ENCODE results near the gene ATG4D. TPM values are rescaled to one million over a fixed set of nuclear protein-coding genes. Genes with fewer than 3 reads are reported as not detected.
"Not testable (repeated sequence)": the region's sequence is repeated elsewhere in the genome, so short reads cannot be mapped to it uniquely, and the experiment has no call there.

ATG4D gene
- total RNA-seq, 4 donors from 2014 or later = 4.4 to 22.1 (median 8.4) TPM

GRCh38 chr19:10535613-10536012 lies 8.1 kb upstream of the ATG4D start:
- DNase-seq = no peak
- H3K4me1 ChIP-seq = no peaks in the 10 kb centered on the region
- intact Hi-C loops (cut with DNase I; ENCODE audit: low total_unique reads) = no loop called here

GRCh38 chr19:10537668-10538067 lies 6.0 kb upstream of the ATG4D start:
- no peak for DNase-seq
- no peak overlapping the region for H3K4me3 ChIP-seq
- no peak overlapping the region for H3K27ac ChIP-seq
- no peaks in the 10 kb centered on the region for H3K4me1 ChIP-seq
- no peaks in the 10 kb centered on the region for H3K36me3 ChIP-seq
- intact Hi-C loops (cut with DNase I; ENCODE audit: low total_unique reads) = no loop called here
- no peaks in the 10 kb centered on the region for H3K9me3 ChIP-seq
- no peak for TF ChIP-seq POLR2A (IDR thresholded peaks at IDR 0.05)
- TF ChIP-seq CTCF (IDR thresholded peaks at IDR 0.05) = no peak
- no peaks in the 10 kb centered on the region for H3K27me3 ChIP-seq

More at GRCh38 chr19:10535613-10536012, 8.1 kb upstream of the ATG4D start:
- no peaks in the 10 kb centered on the region for H3K27me3 ChIP-seq
- H3K4me3 ChIP-seq = no peak overlapping the region
- H3K27ac ChIP-seq = no peak overlapping the region
- no peaks in the 10 kb centered on the region for H3K9me3 ChIP-seq
- TF ChIP-seq POLR2A (IDR thresholded peaks at IDR 0.05) (no peak), CTCF (IDR thresholded peaks at IDR 0.05) (no peak)
- H3K36me3 ChIP-seq = no peaks in the 10 kb centered on the region

GRCh38 chr19:10538204-10538983 lies 5.3 kb upstream of the ATG4D start:
- H3K9me3 ChIP-seq = no peaks in the 10 kb centered on the region
- H3K4me1 ChIP-seq = no peaks in the 10 kb centered on the region
- intact Hi-C loops (cut with DNase I; ENCODE audit: low total_unique reads) = no loop called here
- no peak for DNase-seq
- H3K4me3 ChIP-seq = no peak overlapping the region
- H3K27ac ChIP-seq = no peak overlapping the region
- no peaks in the 10 kb centered on the region for H3K36me3 ChIP-seq
- no peaks in the 10 kb centered on the region for H3K27me3 ChIP-seq
- no peak for TF ChIP-seq CTCF (IDR thresholded peaks at IDR 0.05)
- no peak for TF ChIP-seq POLR2A (IDR thresholded peaks at IDR 0.05)

GRCh38 chr19:10539016-10539415 lies 4.7 kb upstream of the ATG4D start:
- H3K4me1 ChIP-seq; H3K36me3 ChIP-seq; H3K27ac ChIP-seq; DNase-seq; intact Hi-C loops (cut with DNase I; ENCODE audit: low total_unique reads); H3K27me3 ChIP-seq; H3K4me3 ChIP-seq; H3K9me3 ChIP-seq: not testable (repeated sequence)

- Histone ChIP-seq H3K4me3 (peak overlapping the region; percentile 59 to 95), H3K27ac (peak overlapping the region; percentile 78 to 93), H3K4me1 (peaks cover 0 to 4% of the 10 kb centered on the region in 2 donors), H3K36me3 (no peaks in the 10 kb centered on the region), H3K27me3 (no peaks in the 10 kb centered on the region), H3K9me3 (no peaks in the 10 kb centered on the region)
- TF ChIP-seq POLR2A (IDR thresholded peaks at IDR 0.05) (no peak), CTCF (IDR thresholded peaks at IDR 0.05) (no peak)
- intact Hi-C loops (cut with DNase I; ENCODE audit: low total_unique reads) = no loop called here
- DNase-seq = no peak
Measured at GRCh38 chr19:10543059-10543419, 665 bp upstream of the ATG4D start.
